Limb (tissue), 2 donors: Measurements from ENCODE around the gene RUFY2.
A peak's percentile ranks its signal among the peaks of the same experiment; 100 is the strongest.
"Not testable (repeated sequence)": the region's sequence is repeated elsewhere in the genome, so short reads cannot be mapped to it uniquely, and the experiment has no call there.

Source experiments
- DNase-seq, 2 donors: peaks; one replicate each; pipeline ENCODE4 v3.0.0-alpha.2; 2016; ENCODE audit errors: extremely low spot score in 2 of 2

RUFY2 gene

GRCh38 chr10:68327889-68328786 is 78.9 kb downstream of the RUFY2 start:
- peak in 1 of 2 donors; percentile 50 for DNase-seq

GRCh38 chr10:68324396-68324795 is 82.7 kb downstream of the RUFY2 start:
- not testable (repeated sequence) for DNase-seq

GRCh38 chr10:68318331-68319059 is 88.6 kb downstream of the RUFY2 start:
- no peak for DNase-seq

GRCh38 chr10:68315582-68315981 is 91.5 kb downstream of the RUFY2 start:
- DNase-seq = no peak

GRCh38 chr10:68314930-68315329 is 92.1 kb downstream of the RUFY2 start:
- not testable (repeated sequence) for DNase-seq

GRCh38 chr10:68310531-68310930 is 96.5 kb downstream of the RUFY2 start:
- no peak for DNase-seq

GRCh38 chr10:68305854-68306253 is 101.2 kb downstream of the RUFY2 start:
- DNase-seq = no peak

- DNase-seq = no peak
Observed at GRCh38 chr10:68303849-68304412, 103.1 kb downstream of the RUFY2 start.

- DNase-seq = no peak
Observed at GRCh38 chr10:68302871-68303270, 104.2 kb downstream of the RUFY2 start.

GRCh38 chr10:68302503-68302823 is 104.6 kb downstream of the RUFY2 start:
- no peak for DNase-seq

- DNase-seq = peak in 1 of 2 donors; percentile 51
Observed at GRCh38 chr10:68301790-68302502, 105.1 kb downstream of the RUFY2 start.

- DNase-seq = no peak
Observed at GRCh38 chr10:68301301-68301700, 105.8 kb downstream of the RUFY2 start.

- peak in 1 of 2 donors; percentile 7 for DNase-seq
Observed at GRCh38 chr10:68296843-68297663, 110.0 kb downstream of the RUFY2 start.
